ENCODE measurements around the gene G6PC3. TPM values are rescaled to one million over a fixed set of nuclear protein-coding genes. Genes with fewer than 3 reads are reported as not detected.
A peak's percentile ranks its signal among the peaks of the same experiment; 100 is the strongest.

G6PC3 gene
- total RNA-seq, 1 donor from 2014 or later, result 16.6 TPM

- Histone ChIP-seq H3K79me2 (ENCODE audit: low read depth) (peaks cover 23% of the 10 kb centered on the region), H2AFZ (replicated peaks) (no peak overlapping the region), H3F3A (ENCODE audit: low read depth) (peaks cover 22% of the 10 kb centered on the region), H3K4me3 (no peak overlapping the region), H3K36me3 (no peaks in the 10 kb centered on the region), H3K27me3 (no peaks in the 10 kb centered on the region), H3K4me1 (peaks cover 1% of the 10 kb centered on the region), H3K27ac (no peak overlapping the region), H3K4me2 (no peak overlapping the region), H3K9ac (no peak overlapping the region), H3K9me3 (ENCODE audit: low read depth) (no peaks in the 10 kb centered on the region), H4K20me1 (ENCODE audit: low read depth) (peaks cover 3% of the 10 kb centered on the region)
- Mint-ChIP-seq H3K27ac (peak overlapping the region; percentile 59), H3K9me3 (no peaks in the 10 kb centered on the region), H3K4me1 (peaks cover 30% of the 10 kb centered on the region), H3K36me3 (peaks cover 37% of the 10 kb centered on the region), H3K4me3 (peak overlapping the region; percentile 52), H3K27me3 (ENCODE audit: insufficient read depth, low read depth) (peaks cover 3% of the 10 kb centered on the region)
- TF ChIP-seq EZH2 (IDR thresholded peaks at IDR 0.05) (no peak), EZH2phosphoT487 (IDR thresholded peaks at IDR 0.05) (no peak), CTCF (IDR thresholded peaks at IDR 0.05) (no peak)
- no peak for DNase-seq (ENCODE audit: low spot score)
These were observed 6.4 kb downstream of the G6PC3 start for GRCh38 chr17:44076716-44077594.

DNA sequence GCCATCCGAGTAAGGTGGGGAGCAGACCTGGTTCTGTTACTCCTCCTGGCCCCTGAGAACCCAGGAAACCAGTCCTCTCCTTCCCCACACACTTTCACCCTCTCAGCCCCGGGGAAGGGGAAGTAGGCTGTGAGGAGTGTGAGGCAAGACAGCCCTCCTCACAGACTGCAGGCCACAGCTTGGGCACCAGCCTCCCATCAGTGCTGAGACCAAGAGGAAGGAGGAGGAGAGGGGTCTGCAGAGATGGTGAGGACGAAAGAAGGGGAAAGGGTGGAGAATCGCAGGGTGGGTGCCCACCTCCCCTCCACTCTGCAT is 7.0 kb downstream of the G6PC3 start:
- Histone ChIP-seq H4K20me1 (ENCODE audit: low read depth) (peaks cover 3% of the 10 kb centered on the region), H3F3A (ENCODE audit: low read depth) (peaks cover 21% of the 10 kb centered on the region), H3K4me3 (no peak overlapping the region), H3K27me3 (no peaks in the 10 kb centered on the region), H2AFZ (replicated peaks) (no peak overlapping the region), H3K4me1 (no peaks in the 10 kb centered on the region), H3K79me2 (ENCODE audit: low read depth) (peaks cover 18% of the 10 kb centered on the region), H3K27ac (no peak overlapping the region), H3K9ac (no peak overlapping the region), H3K36me3 (no peaks in the 10 kb centered on the region), H3K4me2 (no peak overlapping the region), H3K9me3 (ENCODE audit: low read depth) (no peaks in the 10 kb centered on the region)
- peaks cover 5% of the 10 kb centered on the region for H3K27me3 Mint-ChIP-seq (ENCODE audit: insufficient read depth, low read depth)
- no peaks in the 10 kb centered on the region for H3K9me3 Mint-ChIP-seq
- peaks cover 41% of the 10 kb centered on the region for H3K36me3 Mint-ChIP-seq
- no peak overlapping the region for H3K4me3 Mint-ChIP-seq
- peaks cover 31% of the 10 kb centered on the region for H3K4me1 Mint-ChIP-seq
- no peak for DNase-seq (ENCODE audit: low spot score)
- TF ChIP-seq EZH2 (IDR thresholded peaks at IDR 0.05), result no peak
- TF ChIP-seq EZH2phosphoT487 (IDR thresholded peaks at IDR 0.05), result no peak
- no peak for TF ChIP-seq CTCF (IDR thresholded peaks at IDR 0.05)
- H3K27ac Mint-ChIP-seq, result no peak overlapping the region

DNA sequence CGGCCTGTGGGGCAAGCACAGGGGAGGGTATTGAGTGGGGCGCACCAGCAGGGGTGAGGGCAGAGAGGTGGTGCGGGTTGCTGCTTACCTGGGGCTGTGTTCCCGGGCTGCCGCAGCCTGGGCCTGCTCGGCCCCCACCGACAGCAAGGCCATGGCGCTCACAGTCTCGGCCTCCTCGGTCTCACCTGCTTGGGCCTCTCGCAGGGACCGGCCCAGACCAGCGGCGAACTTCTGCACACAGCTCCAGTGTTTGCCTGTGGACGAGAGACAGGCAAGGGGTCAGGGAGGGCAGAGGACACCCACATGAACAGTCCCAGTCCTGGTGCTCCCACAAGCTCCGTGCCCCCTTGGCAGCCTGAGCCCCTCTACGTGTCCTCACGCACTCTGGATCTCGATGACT is 7.9 kb downstream of the G6PC3 start:
- H3K4me3 Mint-ChIP-seq, result no peak overlapping the region
- peaks cover 14% of the 10 kb centered on the region for H3F3A ChIP-seq (ENCODE audit: low read depth)
- H4K20me1 ChIP-seq (ENCODE audit: low read depth), result peaks cover 3% of the 10 kb centered on the region
- H3K4me2 ChIP-seq, result no peak overlapping the region
- H3K4me1 ChIP-seq, result no peaks in the 10 kb centered on the region
- H3K36me3 Mint-ChIP-seq, result peaks cover 42% of the 10 kb centered on the region
- no peak for DNase-seq (ENCODE audit: low spot score)
- H3K27me3 Mint-ChIP-seq (ENCODE audit: insufficient read depth, low read depth), result peaks cover 5% of the 10 kb centered on the region
- peaks cover 32% of the 10 kb centered on the region for H3K4me1 Mint-ChIP-seq
- no peaks in the 10 kb centered on the region for H3K27me3 ChIP-seq
- H2AFZ ChIP-seq (replicated peaks), result no peak overlapping the region
- H3K27ac ChIP-seq, result no peak overlapping the region
- no peaks in the 10 kb centered on the region for H3K9me3 ChIP-seq (ENCODE audit: low read depth)
- H3K79me2 ChIP-seq (ENCODE audit: low read depth), result peaks cover 9% of the 10 kb centered on the region
- no peaks in the 10 kb centered on the region for H3K36me3 ChIP-seq
- no peak overlapping the region for H3K4me3 ChIP-seq
- no peak overlapping the region for H3K27ac Mint-ChIP-seq
- TF ChIP-seq EZH2phosphoT487 (IDR thresholded peaks at IDR 0.05) (no peak), EZH2 (IDR thresholded peaks at IDR 0.05) (no peak), CTCF (IDR thresholded peaks at IDR 0.05) (no peak)
- no peak overlapping the region for H3K9ac ChIP-seq
- no peaks in the 10 kb centered on the region for H3K9me3 Mint-ChIP-seq

Measured in neural progenitor cell (in vitro differentiated cells).